ENCODE measurements around the gene PLA2G4A.
A peak's percentile ranks its signal among the peaks of the same experiment; 100 is the strongest.
"Not testable (repeated sequence)": the region's sequence is repeated elsewhere in the genome, so short reads cannot be mapped to it uniquely, and the experiment has no call there.

PLA2G4A gene

GRCh38 chr1:186875896-186876835 is 47.4 kb downstream of the PLA2G4A start:
- DNase-seq (ENCODE audit: low spot score) = no peak

- DNase-seq (ENCODE audit: low spot score) = no peak
Observed at GRCh38 chr1:186878356-186878755, 49.6 kb downstream of the PLA2G4A start.

GRCh38 chr1:186880982-186881381 is 52.2 kb downstream of the PLA2G4A start:
- DNase-seq (ENCODE audit: low spot score) = no peak

GRCh38 chr1:186882372-186883134 is 53.8 kb downstream of the PLA2G4A start:
- no peak for DNase-seq (ENCODE audit: low spot score)

- DNase-seq (ENCODE audit: low spot score) = peak; percentile 3
Observed at GRCh38 chr1:186884251-186884650, 55.5 kb downstream of the PLA2G4A start.

- DNase-seq (ENCODE audit: low spot score) = no peak
Observed at GRCh38 chr1:186887203-186887602, 58.5 kb downstream of the PLA2G4A start.

- DNase-seq (ENCODE audit: low spot score) = no peak
Observed at GRCh38 chr1:186888367-186888766, 59.6 kb downstream of the PLA2G4A start.

GRCh38 chr1:186892936-186893335 is 64.2 kb downstream of the PLA2G4A start:
- DNase-seq (ENCODE audit: low spot score) = no peak

GRCh38 chr1:186894415-186894814 is 65.7 kb downstream of the PLA2G4A start:
- DNase-seq (ENCODE audit: low spot score) = no peak

GRCh38 chr1:186896211-186896610 is 67.5 kb downstream of the PLA2G4A start:
- DNase-seq (ENCODE audit: low spot score) = no peak

GRCh38 chr1:186897008-186897407 is 68.3 kb downstream of the PLA2G4A start:
- no peak for DNase-seq (ENCODE audit: low spot score)

- DNase-seq (ENCODE audit: low spot score) = no peak
Observed at GRCh38 chr1:186899577-186899976, 70.8 kb downstream of the PLA2G4A start.

GRCh38 chr1:186899977-186900376 is 71.2 kb downstream of the PLA2G4A start:
- DNase-seq (ENCODE audit: low spot score) = no peak

GRCh38 chr1:186900539-186901237 is 71.9 kb downstream of the PLA2G4A start:
- DNase-seq (ENCODE audit: low spot score) = no peak

- DNase-seq (ENCODE audit: low spot score) = no peak
Observed at GRCh38 chr1:186901631-186902030, 72.9 kb downstream of the PLA2G4A start.

- no peak for DNase-seq (ENCODE audit: low spot score)
Observed at GRCh38 chr1:186903374-186904136, 74.8 kb downstream of the PLA2G4A start.

GRCh38 chr1:186904361-186904760 is 75.6 kb downstream of the PLA2G4A start:
- no peak for DNase-seq (ENCODE audit: low spot score)

- no peak for DNase-seq (ENCODE audit: low spot score)
Observed at GRCh38 chr1:186905561-186905960, 76.8 kb downstream of the PLA2G4A start.

GRCh38 chr1:186915555-186915954 is 86.8 kb downstream of the PLA2G4A start:
- DNase-seq (ENCODE audit: low spot score) = no peak

- not testable (repeated sequence) for DNase-seq (ENCODE audit: low spot score)
Observed at GRCh38 chr1:186917106-186917786, 88.5 kb downstream of the PLA2G4A start.

GRCh38 chr1:186921386-186921785 is 92.6 kb downstream of the PLA2G4A start:
- DNase-seq (ENCODE audit: low spot score) = not testable (repeated sequence)
